OCI-M2 (cell line): ENCODE results near the gene OR2L3.
"Not testable (repeated sequence)": the region's sequence is repeated elsewhere in the genome, so short reads cannot be mapped to it uniquely, and the experiment has no call there.

Experiments
- DNase-seq: peaks from one replicate; lab custom pipeline; 2025; ENCODE audit not compliant: unreplicated experiment; lab: John Stamatoyannopoulos, UW

OR2L3 gene

GRCh38 chr1:248046536-248046935 lies at the start of gene OR2L3:
OR2L3 (plus strand) TSS chr1:248046836; CDS start chr1:248060682, 13,846 bp downstream.
- no peak for DNase-seq

- no peak for DNase-seq
Observed at GRCh38 chr1:247998811-247999210, 47.8 kb upstream of the OR2L3 start.

- DNase-seq = no peak
Observed at GRCh38 chr1:248000169-248000568, 46.5 kb upstream of the OR2L3 start.

GRCh38 chr1:248007778-248008177 lies 38.9 kb upstream of the OR2L3 start:
- DNase-seq = no peak

- no peak for DNase-seq
Observed at GRCh38 chr1:248009681-248010080, 37.0 kb upstream of the OR2L3 start.

- no peak for DNase-seq
Observed at GRCh38 chr1:248013229-248013710, 33.4 kb upstream of the OR2L3 start, which contains the start of gene OR2L5. OR2L5 (plus strand) TSS chr1:248013660; CDS start chr1:248021948, 8,288 bp downstream.

- DNase-seq = no peak
Observed at GRCh38 chr1:248015803-248016202, 30.8 kb upstream of the OR2L3 start.

GRCh38 chr1:248029770-248030169 lies 16.9 kb upstream of the OR2L3 start, which contains the start of gene OR2L2:
OR2L2 (plus strand) TSS chr1:248030070; CDS start chr1:248038268, 8,198 bp downstream.
- no peak for DNase-seq

GRCh38 chr1:248045209-248045608 lies 1.4 kb upstream of the OR2L3 start:
- DNase-seq = no peak

- DNase-seq = no peak
Observed at GRCh38 chr1:248047008-248047407, 372 bp downstream of the OR2L3 start.

- DNase-seq = no peak
Observed at GRCh38 chr1:248054671-248055070, 8.0 kb downstream of the OR2L3 start.

- no peak for DNase-seq
Observed at GRCh38 chr1:248055261-248055660, 8.6 kb downstream of the OR2L3 start.

- no peak for DNase-seq
Observed at GRCh38 chr1:248065071-248065470, 18.4 kb downstream of the OR2L3 start.

- no peak for DNase-seq
Observed at GRCh38 chr1:248065604-248066003, 19.0 kb downstream of the OR2L3 start.

- DNase-seq = not testable (repeated sequence)
Observed at GRCh38 chr1:248083864-248084263, 37.2 kb downstream of the OR2L3 start.

- no peak for DNase-seq
Observed at GRCh38 chr1:248094884-248095283, 48.2 kb downstream of the OR2L3 start, which contains the start of gene OR2L13. OR2L13 (plus strand) TSS chr1:248095184; CDS start chr1:248099376, 4,192 bp downstream.

GRCh38 chr1:248098529-248098928 lies 51.9 kb downstream of the OR2L3 start:
- DNase-seq = no peak

- DNase-seq = no peak
Observed at GRCh38 chr1:248102847-248103246, 56.2 kb downstream of the OR2L3 start.

GRCh38 chr1:248111157-248111556 lies 64.5 kb downstream of the OR2L3 start:
- DNase-seq = no peak
